GM21423 (cell line): Measurements from ENCODE around the gene SYNGR3.
"Not testable (repeated sequence)": the region's sequence is repeated elsewhere in the genome, so short reads cannot be mapped to it uniquely, and the experiment has no call there.

ENCODE experiments used
- ATAC-seq: cut with Tn5 transposase; IDR thresholded peaks from one replicate; pipeline ENCODE4 v1.9.1; 2021; ENCODE audit warnings: mild to moderate bottlenecking, moderate library complexity; ENCODE audit not compliant: unreplicated experiment

Gene SYNGR3

GRCh38 chr16:1989209-1990100 lies at the start of gene SYNGR3:
Gene SYNGR3, plus strand, starts transcription at chr16:1989970. Its CDS starts 133 bp downstream, at chr16:1990103.
- ATAC-seq = no peak

GRCh38 chr16:1940273-1941161 lies 49.3 kb upstream of the SYNGR3 start:
- ATAC-seq = no peak

- no peak for ATAC-seq
These were observed 48.4 kb upstream of the SYNGR3 start for GRCh38 chr16:1941162-1942046.

- ATAC-seq = no peak
These were observed 47.5 kb upstream of the SYNGR3 start for GRCh38 chr16:1942047-1942809.

GRCh38 chr16:1942810-1943726 lies 46.7 kb upstream of the SYNGR3 start, which contains the start of gene MSRB1:
Gene MSRB1, minus strand, starts transcription at chr16:1943199. Its CDS starts 43 bp downstream, at chr16:1943156.
- ATAC-seq = peak; percentile 93

GRCh38 chr16:1944612-1945199 lies 45.1 kb upstream of the SYNGR3 start:
- no peak for ATAC-seq

- ATAC-seq = no peak
These were observed 44.0 kb upstream of the SYNGR3 start for GRCh38 chr16:1945559-1946391.

- ATAC-seq = no peak
These were observed 43.0 kb upstream of the SYNGR3 start for GRCh38 chr16:1946495-1947368.

GRCh38 chr16:1947369-1947670 lies 42.5 kb upstream of the SYNGR3 start:
- no peak for ATAC-seq

GRCh38 chr16:1949507-1949906 lies 40.3 kb upstream of the SYNGR3 start:
- ATAC-seq = no peak

GRCh38 chr16:1950047-1950446 lies 39.7 kb upstream of the SYNGR3 start:
- no peak for ATAC-seq

- no peak for ATAC-seq
These were observed 39.2 kb upstream of the SYNGR3 start for GRCh38 chr16:1950559-1950958.

- ATAC-seq = no peak
These were observed 36.0 kb upstream of the SYNGR3 start for GRCh38 chr16:1953734-1954133.

GRCh38 chr16:1957434-1958142 lies 32.2 kb upstream of the SYNGR3 start:
- not testable (repeated sequence) for ATAC-seq

- ATAC-seq = not testable (repeated sequence)
These were observed 31.7 kb upstream of the SYNGR3 start for GRCh38 chr16:1958143-1958491.

GRCh38 chr16:1958715-1959268 lies 31.0 kb upstream of the SYNGR3 start:
- ATAC-seq = no peak
